PC-9 (cell line): ENCODE results near the gene GLRB. TPM values are rescaled to one million over a fixed set of nuclear protein-coding genes. Genes with fewer than 3 reads are reported as not detected.

ENCODE experiments used
- BruUV-seq: library from RNA; stranded (reverse); fragments of 400-500 nt; replicated peaks from 2 replicates; lab custom pipeline; 2021; lab: Mats Ljungman, UMichigan
- CTCF ChIA-PET: fragments of 300-600 bp; sonication (Branson Sonifier 250); formaldehyde crosslinking; loops from one replicate; lab custom pipeline; 2022; ENCODE audit warnings: antibody characterized with exemption; lab: Charles Lee
- POLR2A ChIA-PET: fragments of 300-600 bp; sonication (Branson Sonifier 250); formaldehyde crosslinking; loops from one replicate; lab custom pipeline; 2022; ENCODE audit warnings: antibody characterized with exemption; ENCODE audit not compliant: unreplicated experiment; lab: Charles Lee
- DNase-seq, 2 experiments: peaks; one replicate each; pipeline versions ENCODE4 v3.0.0 to v3.0.0-alpha.2; 2015 to 2022; ENCODE audit warnings: mixed read lengths in 1 of 2
- H2AFZ ChIP-seq: fragments of 200-600 bp; sonication (generic); 2 replicates; pipeline ENCODE4 v1.8.1; 2017; ENCODE audit warnings: antibody characterized with exemption
- H3F3A ChIP-seq: fragments of 200-600 bp; sonication (generic); 2 replicates; pipeline ENCODE4 v1.8.1; 2017; ENCODE audit warnings: antibody characterized with exemption, mild to moderate bottlenecking, low read depth; ENCODE audit not compliant: insufficient read depth
- H3K27ac ChIP-seq: fragments of 200-600 bp; sonication (generic); 2 replicates; pipeline ENCODE4 v1.6.1; 2016; ENCODE audit warnings: mixed run types
- H3K27me3 ChIP-seq: fragments of 200-600 bp; sonication (generic); 2 replicates; pipeline ENCODE4 v1.6.1; 2016; ENCODE audit warnings: low read depth, mixed run types; ENCODE audit not compliant: insufficient read depth
- H3K36me3 ChIP-seq: fragments of 200-600 bp; sonication (generic); 2 replicates; pipeline ENCODE4 v1.6.1; 2016; ENCODE audit warnings: low read depth, mixed run types
- H3K4me1 ChIP-seq: fragments of 200-600 bp; sonication (generic); replicated peaks from 2 replicates; pipeline ENCODE4 v1.6.1; 2016; ENCODE audit warnings: mixed run types; ENCODE audit not compliant: insufficient read depth
- H3K4me2 ChIP-seq: fragments of 200-600 bp; sonication (generic); 2 replicates; pipeline ENCODE4 v1.6.1; 2017; ENCODE audit warnings: mixed run types
- H3K4me3 ChIP-seq: fragments of 200-600 bp; sonication (generic); 2 replicates; pipeline ENCODE4 v1.6.1; 2016; ENCODE audit warnings: mixed run types
- H3K79me2 ChIP-seq: fragments of 200-600 bp; sonication (generic); 2 replicates; pipeline ENCODE4 v1.6.1; 2017; ENCODE audit warnings: low read depth, mixed run types
- H3K9me2 ChIP-seq: fragments of 200-600 bp; sonication (generic); 2 replicates; pipeline ENCODE4 v1.8.1; 2017; ENCODE audit warnings: mild to moderate bottlenecking; ENCODE audit not compliant: insufficient read depth
- H3K9me3 ChIP-seq: fragments of 200-600 bp; sonication (generic); 2 replicates; pipeline ENCODE4 v1.8.1; 2016; ENCODE audit warnings: low read depth; ENCODE audit not compliant: insufficient read depth
- H4K20me1 ChIP-seq: fragments of 200-600 bp; sonication (generic); 2 replicates; pipeline ENCODE4 v1.8.1; 2017; ENCODE audit not compliant: insufficient read depth
- EZH2 ChIP-seq: fragments of 200-600 bp; sonication (generic); IDR thresholded peaks from 2 replicates; pipeline ENCODE4 v1.8.0; 2017; ENCODE audit warnings: antibody characterized with exemption, low read depth
- intact Hi-C: fragments of 100-400 bp; cut with micrococcal nuclease; formaldehyde crosslinking; loops from one replicate; pipeline ENCODE4 v1.10.0; 2022; ENCODE audit not compliant: unreplicated experiment
- total RNA-seq: library from RNA; stranded (reverse); gene quantifications from 2 replicates; pipeline ENCODE4 v1.2.3, GENCODE V29; 2021
- TF ChIP-seq, protein P1 (sequence below): fragments of 200-600 bp; sonication (generic); conservative IDR thresholded peaks from 2 replicates; pipeline ENCODE4 v1.6.1; 2017; ENCODE audit warnings: mixed run types, antibody characterized with exemption, mild to moderate bottlenecking, moderate library complexity

GLRB gene
- total RNA-seq, 1 experiment from 2014 or later = 7.0 TPM

DNA sequence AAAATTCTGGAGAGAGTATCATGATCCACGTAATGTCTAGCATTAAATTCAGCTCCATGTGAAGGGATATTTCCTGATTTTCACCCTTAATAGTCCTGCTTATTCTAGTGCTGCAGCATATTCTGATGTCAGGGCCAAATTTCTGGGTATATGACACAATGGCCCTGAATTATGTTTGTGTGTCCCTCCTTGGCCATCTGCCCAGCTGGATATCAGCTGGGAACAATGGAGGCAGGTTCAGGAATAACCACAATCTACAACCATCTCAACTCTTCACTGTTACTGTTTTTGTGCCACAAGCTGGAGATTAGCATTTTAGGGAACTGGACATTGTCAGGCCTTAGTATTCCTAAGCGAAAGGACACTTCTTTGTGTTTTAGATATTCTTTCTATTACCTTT is 3.5 kb downstream of the GLRB start:
- ChIA-PET POLR2A (interaction anchor here (0.9 kb wide), 1 partner anchor 8 kb away, joined by 5 read pairs; no protein-coding TSS in a partner anchor), CTCF (no interaction called here)
- Histone ChIP-seq H3K27ac (no peak overlapping the region), H3K4me1 (0 out of 2 replicates have a peak, but pooled peaks cover 6% of the 10 kb centered on the region), H3K9me2 (no peaks in the 10 kb centered on the region), H3K9me3 (no peaks in the 10 kb centered on the region), H3K36me3 (no peaks in the 10 kb centered on the region), H3K79me2 (no peaks in the 10 kb centered on the region), H2AFZ (no peak overlapping the region), H3K27me3 (no peaks in the 10 kb centered on the region), H3K4me2 (no peak overlapping the region), H4K20me1 (no peaks in the 10 kb centered on the region), H3F3A (no peaks in the 10 kb centered on the region), H3K4me3 (no peak overlapping the region)
- BruUV-seq = no TSS peak
- no peak for DNase-seq
- no peak for TF ChIP-seq EZH2
- TF ChIP-seq, protein P1, sequence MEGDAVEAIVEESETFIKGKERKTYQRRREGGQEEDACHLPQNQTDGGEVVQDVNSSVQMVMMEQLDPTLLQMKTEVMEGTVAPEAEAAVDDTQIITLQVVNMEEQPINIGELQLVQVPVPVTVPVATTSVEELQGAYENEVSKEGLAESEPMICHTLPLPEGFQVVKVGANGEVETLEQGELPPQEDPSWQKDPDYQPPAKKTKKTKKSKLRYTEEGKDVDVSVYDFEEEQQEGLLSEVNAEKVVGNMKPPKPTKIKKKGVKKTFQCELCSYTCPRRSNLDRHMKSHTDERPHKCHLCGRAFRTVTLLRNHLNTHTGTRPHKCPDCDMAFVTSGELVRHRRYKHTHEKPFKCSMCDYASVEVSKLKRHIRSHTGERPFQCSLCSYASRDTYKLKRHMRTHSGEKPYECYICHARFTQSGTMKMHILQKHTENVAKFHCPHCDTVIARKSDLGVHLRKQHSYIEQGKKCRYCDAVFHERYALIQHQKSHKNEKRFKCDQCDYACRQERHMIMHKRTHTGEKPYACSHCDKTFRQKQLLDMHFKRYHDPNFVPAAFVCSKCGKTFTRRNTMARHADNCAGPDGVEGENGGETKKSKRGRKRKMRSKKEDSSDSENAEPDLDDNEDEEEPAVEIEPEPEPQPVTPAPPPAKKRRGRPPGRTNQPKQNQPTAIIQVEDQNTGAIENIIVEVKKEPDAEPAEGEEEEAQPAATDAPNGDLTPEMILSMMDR = no peak
- intact Hi-C loops = no loop called here

DNA sequence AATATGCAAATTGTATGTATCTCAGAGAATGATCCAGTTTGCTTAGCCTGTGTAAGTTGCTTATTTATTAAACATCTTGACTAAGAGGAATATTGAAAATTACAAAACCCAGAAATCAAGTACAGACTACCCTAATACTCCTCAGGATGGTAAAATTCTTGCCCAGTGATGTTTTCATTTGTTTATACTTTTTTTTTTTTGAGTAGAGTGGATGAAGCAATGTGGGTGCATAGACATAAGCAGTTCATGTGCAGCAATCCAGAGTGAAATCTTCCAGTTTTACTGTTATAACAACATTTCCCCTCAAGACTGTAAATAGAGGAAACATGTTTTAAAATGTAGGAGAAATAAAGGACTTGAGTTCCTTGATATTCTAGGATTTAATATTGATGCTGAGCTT is 4.7 kb downstream of the GLRB start:
- CTCF ChIA-PET = no interaction called here
- intact Hi-C loops = no loop called here
- Histone ChIP-seq H3K27ac (no peak overlapping the region), H3K4me2 (no peak overlapping the region), H3K9me2 (no peaks in the 10 kb centered on the region), H3K27me3 (no peaks in the 10 kb centered on the region), H3K4me1 (0 out of 2 replicates have a peak, but pooled peaks cover 1% of the 10 kb centered on the region), H3F3A (no peaks in the 10 kb centered on the region), H3K79me2 (no peaks in the 10 kb centered on the region), H3K9me3 (no peaks in the 10 kb centered on the region), H3K36me3 (no peaks in the 10 kb centered on the region), H2AFZ (no peak overlapping the region), H4K20me1 (no peaks in the 10 kb centered on the region), H3K4me3 (no peak overlapping the region)
- no peak for DNase-seq
- no TSS peak for BruUV-seq
- POLR2A ChIA-PET = interaction anchor here (0.6 kb wide), 1 partner anchor 49 kb away, joined by 3 read pairs; no protein-coding TSS in a partner anchor
- no peak for TF ChIP-seq EZH2
- TF ChIP-seq, protein P1 = no peak

DNA sequence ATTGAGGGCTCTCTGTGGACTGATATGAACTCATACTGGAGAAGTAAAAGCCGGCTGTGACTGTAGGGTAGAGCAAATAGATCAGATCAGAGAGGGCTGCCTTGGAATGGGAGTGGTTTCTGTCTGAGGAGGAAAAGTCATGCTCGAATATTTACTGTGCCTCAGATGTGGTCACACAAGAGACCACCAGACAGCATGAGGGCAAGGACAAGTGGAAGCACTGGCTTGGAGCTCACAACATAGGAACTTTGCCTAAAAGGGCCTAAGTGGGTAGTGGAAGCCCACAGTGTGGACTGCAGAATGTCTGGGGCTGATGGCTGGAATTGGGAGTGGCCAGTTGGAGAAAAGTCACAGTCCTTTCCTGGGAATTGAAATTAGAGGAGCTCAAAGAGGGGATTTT is 19.8 kb downstream of the GLRB start:
- ChIA-PET CTCF (no interaction called here), POLR2A (no interaction called here)
- Histone ChIP-seq H3K4me1 (no peaks in the 10 kb centered on the region), H3K36me3 (no peaks in the 10 kb centered on the region), H4K20me1 (no peaks in the 10 kb centered on the region), H3K27ac (no peak overlapping the region), H2AFZ (no peak overlapping the region), H3K4me3 (no peak overlapping the region), H3K9me2 (no peaks in the 10 kb centered on the region; the same call in 1 of the 2 replicates), H3K4me2 (no peak overlapping the region), H3K27me3 (no peaks in the 10 kb centered on the region), H3F3A (no peaks in the 10 kb centered on the region), H3K9me3 (no peaks in the 10 kb centered on the region), H3K79me2 (no peaks in the 10 kb centered on the region)
- intact Hi-C loops = no loop called here
- no peak for DNase-seq
- no peak for TF ChIP-seq EZH2
- TF ChIP-seq, protein P1 = no peak
- no TSS peak for BruUV-seq
